HG03159 (cell line): ENCODE data around the gene MID2.
"Not testable (repeated sequence)": the region's sequence is repeated elsewhere in the genome, so short reads cannot be mapped to it uniquely, and the experiment has no call there.

Source experiments
- ATAC-seq: cut with Tn5 transposase; IDR thresholded peaks from one replicate; pipeline ENCODE4 v1.9.1; 2021; ENCODE audit warnings: mild to moderate bottlenecking, moderate library complexity; ENCODE audit not compliant: unreplicated experiment

Gene MID2

GRCh38 chrX:107825698-107826237 is at the start of gene MID2:
MID2 (plus strand) TSS chrX:107825866; CDS start chrX:107826427, 561 bp downstream.
- peak; percentile 47 for ATAC-seq

GRCh38 chrX:107776649-107777535 is 48.8 kb upstream of the MID2 start:
- ATAC-seq = peak; percentile 77

- no peak for ATAC-seq
Observed at GRCh38 chrX:107777536-107777832, 48.2 kb upstream of the MID2 start, which contains the start of gene NCBP2L. NCBP2L (plus strand) TSS chrX:107777733; CDS start chrX:107794221, 16,488 bp downstream.

- ATAC-seq = no peak
Observed at GRCh38 chrX:107780525-107780924, 45.1 kb upstream of the MID2 start.

GRCh38 chrX:107787827-107788226 is 37.8 kb upstream of the MID2 start:
- ATAC-seq = no peak

GRCh38 chrX:107804427-107804826 is 21.2 kb upstream of the MID2 start:
- no peak for ATAC-seq

GRCh38 chrX:107805179-107805578 is 20.5 kb upstream of the MID2 start:
- no peak for ATAC-seq

GRCh38 chrX:107810053-107810452 is 15.6 kb upstream of the MID2 start:
- ATAC-seq = not testable (repeated sequence)

GRCh38 chrX:107818900-107819521 is 6.7 kb upstream of the MID2 start:
- no peak for ATAC-seq

- no peak for ATAC-seq
Observed at GRCh38 chrX:107823042-107823441, 2.6 kb upstream of the MID2 start.

GRCh38 chrX:107823456-107823855 is 2.2 kb upstream of the MID2 start:
- ATAC-seq = no peak

GRCh38 chrX:107826238-107827029 is 768 bp downstream of the MID2 start:
- ATAC-seq = peak; percentile 49

- ATAC-seq = no peak
Observed at GRCh38 chrX:107827030-107827831, 1.6 kb downstream of the MID2 start.

- no peak for ATAC-seq
Observed at GRCh38 chrX:107827852-107828251, 2.2 kb downstream of the MID2 start.

- no peak for ATAC-seq
Observed at GRCh38 chrX:107829878-107830277, 4.2 kb downstream of the MID2 start.

- ATAC-seq = no peak
Observed at GRCh38 chrX:107831071-107831730, 5.5 kb downstream of the MID2 start.

GRCh38 chrX:107834275-107835201 is 8.9 kb downstream of the MID2 start:
- no peak for ATAC-seq

GRCh38 chrX:107836958-107837357 is 11.3 kb downstream of the MID2 start:
- no peak for ATAC-seq

- no peak for ATAC-seq
Observed at GRCh38 chrX:107840971-107841370, 15.3 kb downstream of the MID2 start.
